ENCODE results near the gene NELFA.
"Not testable (repeated sequence)": the region's sequence is repeated elsewhere in the genome, so short reads cannot be mapped to it uniquely, and the experiment has no call there.

NELFA gene

DNA sequence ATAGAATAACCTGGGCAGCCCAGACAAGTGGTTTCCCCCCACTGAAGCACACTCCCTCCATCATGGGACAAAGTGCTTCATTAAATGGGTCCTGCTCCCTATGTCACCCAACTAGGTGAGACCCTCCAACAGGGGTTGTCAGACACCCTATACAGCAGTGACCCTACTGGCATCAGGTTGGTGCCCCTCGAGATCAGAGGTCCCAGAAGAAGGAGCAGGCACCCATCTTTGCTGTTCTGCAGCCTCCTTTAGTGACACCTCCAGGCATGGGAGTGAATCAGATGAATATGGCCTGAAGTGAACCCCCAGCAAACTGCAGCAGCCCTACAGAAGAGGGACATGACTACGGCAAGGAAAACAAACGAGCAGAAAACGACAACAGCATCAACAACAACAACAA lies 11.1 kb downstream of the NELFA start:
- H3K36me3 ChIP-seq (ENCODE audit: insufficient read depth, low read length): peaks cover 19% of the 10 kb centered on the region

DNA sequence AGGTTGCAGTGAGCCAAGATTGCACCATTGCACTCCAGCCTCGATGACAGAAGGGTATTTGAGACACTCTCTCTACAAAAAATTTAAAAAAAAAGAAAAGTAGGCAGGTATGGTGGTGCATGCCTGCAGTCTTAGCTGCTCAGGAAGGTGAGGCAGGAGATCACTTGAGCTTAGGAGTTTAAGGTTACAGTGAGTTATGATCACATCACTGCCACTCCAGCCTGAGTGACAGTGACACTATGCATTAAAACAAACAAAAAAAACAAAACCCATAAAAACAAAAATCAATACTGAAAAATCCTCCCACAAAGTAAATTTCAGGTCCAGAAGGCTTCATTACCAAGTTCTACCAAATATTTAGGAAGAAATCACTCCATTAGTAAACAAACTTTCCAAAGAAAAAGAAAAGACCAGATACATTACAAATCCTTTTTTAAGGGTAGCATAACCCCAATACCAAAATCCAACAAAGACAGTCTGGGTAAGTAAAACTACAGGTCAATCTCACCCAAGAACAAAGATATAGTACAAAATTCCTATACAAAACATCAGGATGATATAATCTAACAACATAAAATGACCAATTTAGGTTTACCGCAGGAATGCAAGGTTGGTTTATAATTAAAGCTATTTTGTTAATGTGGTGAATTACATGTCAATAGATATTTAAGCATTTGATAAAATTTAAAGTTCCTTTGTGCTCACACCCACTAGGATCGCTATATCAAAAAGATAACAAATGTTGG lies 11.7 kb downstream of the NELFA start:
- H3K27me3 ChIP-seq (ENCODE audit: insufficient read depth, low read length): no peaks in the 10 kb centered on the region
- peaks cover 19% of the 10 kb centered on the region for H3K36me3 ChIP-seq (ENCODE audit: insufficient read depth, low read length)

More for the DNA sequence above, 11.1 kb downstream of the NELFA start:
- Histone ChIP-seq H2AFZ (ENCODE audit: low read depth, low read length) (no peak overlapping the region), H3K4me3 (ENCODE audit: low read length) (no peak overlapping the region), H3K9me3 (ENCODE audit: low read length) (peaks cover 18% of the 10 kb centered on the region), H3K4me1 (ENCODE audit: insufficient read depth, low read length) (no peaks in the 10 kb centered on the region), H3K27me3 (ENCODE audit: insufficient read depth, low read length) (no peaks in the 10 kb centered on the region)

DNA sequence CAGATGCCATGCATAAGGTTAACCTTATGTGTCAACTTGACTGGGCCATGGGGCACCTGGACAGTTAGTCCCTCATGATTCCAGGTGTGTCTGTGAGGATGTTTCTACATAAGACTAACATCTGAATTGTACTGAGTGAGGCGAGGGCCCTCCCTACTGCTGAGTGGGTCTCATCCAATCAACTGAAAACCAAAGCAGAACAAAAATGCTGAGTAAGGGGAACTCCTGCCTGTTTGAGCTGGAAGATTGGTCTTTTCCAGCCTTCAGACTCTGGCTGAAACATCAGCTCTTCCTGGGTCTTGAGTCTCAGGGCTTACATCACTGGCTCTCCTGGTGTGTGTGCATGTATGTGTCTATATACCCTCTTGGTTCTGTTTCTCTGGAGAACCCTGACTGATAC lies 13.8 kb downstream of the NELFA start:
- Histone ChIP-seq H3K27me3 (ENCODE audit: insufficient read depth, low read length) (no peaks in the 10 kb centered on the region), H3K4me1 (ENCODE audit: insufficient read depth, low read length) (no peaks in the 10 kb centered on the region), H2AFZ (ENCODE audit: low read depth, low read length) (no peak overlapping the region), H3K9me3 (ENCODE audit: low read length) (peaks cover 16% of the 10 kb centered on the region), H3K36me3 (ENCODE audit: insufficient read depth, low read length) (peaks cover 37% of the 10 kb centered on the region), H3K4me3 (ENCODE audit: low read length) (no peak overlapping the region)

More for the DNA sequence above, 11.7 kb downstream of the NELFA start:
- Histone ChIP-seq H3K4me1 (ENCODE audit: insufficient read depth, low read length) (no peaks in the 10 kb centered on the region), H3K9me3 (ENCODE audit: low read length) (peaks cover 16% of the 10 kb centered on the region), H2AFZ (ENCODE audit: low read depth, low read length) (no peak overlapping the region), H3K4me3 (ENCODE audit: low read length) (no peak overlapping the region)

DNA sequence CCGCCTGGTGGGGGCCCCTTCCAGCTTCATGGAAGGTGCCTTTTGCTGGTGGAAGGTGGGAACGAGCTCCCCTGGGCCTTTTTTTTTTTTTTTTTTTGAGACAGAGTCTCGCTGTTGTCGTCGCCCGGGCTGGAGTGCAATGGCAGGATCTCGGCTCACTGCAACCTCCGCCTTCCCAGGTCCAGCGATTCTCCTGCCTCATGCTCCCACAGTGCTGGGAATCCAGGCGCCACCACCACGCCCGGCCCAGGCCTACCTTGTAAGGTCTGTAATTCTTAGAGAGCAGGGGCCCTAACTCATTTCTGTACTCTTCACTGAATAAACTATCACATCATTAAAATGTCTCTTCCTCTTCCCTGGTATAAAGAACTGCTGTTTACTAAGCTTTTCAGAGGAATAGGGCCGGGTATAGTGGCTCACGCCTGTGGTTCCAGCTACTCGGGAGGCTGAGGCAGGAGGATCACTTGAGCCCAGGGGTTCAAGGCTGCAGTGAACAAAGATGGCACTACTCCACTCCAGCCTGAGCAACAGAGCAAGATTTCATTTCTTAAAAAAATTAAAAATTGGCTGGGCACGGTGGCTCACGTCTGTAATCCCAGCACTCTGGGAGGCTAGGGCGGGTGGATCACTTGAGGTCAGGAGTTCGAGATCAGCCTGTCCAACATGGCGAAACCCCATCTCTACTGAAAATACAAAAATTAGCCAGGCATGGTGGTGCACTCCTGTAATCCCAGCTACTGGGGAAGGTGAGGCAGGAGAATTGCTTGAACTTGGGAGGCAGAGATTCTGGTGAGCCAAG lies 14.9 kb downstream of the NELFA start:
- not testable (repeated sequence) for H3K27me3 ChIP-seq (ENCODE audit: insufficient read depth, low read length); H2AFZ ChIP-seq (ENCODE audit: low read depth, low read length); H3K4me1 ChIP-seq (ENCODE audit: insufficient read depth, low read length); H3K4me3 ChIP-seq (ENCODE audit: low read length)
- Histone ChIP-seq H3K9me3 (ENCODE audit: low read length) (peaks cover 13% of the 10 kb centered on the region), H3K36me3 (ENCODE audit: insufficient read depth, low read length) (peaks cover 41% of the 10 kb centered on the region)

DNA sequence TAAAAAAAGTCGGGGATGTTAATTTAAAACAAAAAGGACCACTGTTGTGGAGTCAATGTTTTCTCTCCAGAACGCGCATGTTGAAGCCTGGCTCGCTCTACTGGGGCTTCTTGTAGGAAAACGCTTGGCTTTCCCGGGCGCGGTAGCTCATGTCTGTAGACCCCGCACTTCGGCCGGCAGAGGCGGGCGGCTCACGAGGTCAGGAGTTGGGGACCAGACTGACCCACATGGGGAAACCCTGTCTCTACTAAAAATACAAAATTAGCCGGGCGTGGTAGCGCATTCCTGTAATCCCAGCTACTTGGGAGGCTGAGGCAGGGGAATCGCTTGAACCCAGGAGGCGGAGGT lies 15.6 kb downstream of the NELFA start:
- Histone ChIP-seq H3K4me3 (ENCODE audit: low read length) (no peak overlapping the region), H3K36me3 (ENCODE audit: insufficient read depth, low read length) (peaks cover 45% of the 10 kb centered on the region), H2AFZ (ENCODE audit: low read depth, low read length) (no peak overlapping the region)

DNA sequence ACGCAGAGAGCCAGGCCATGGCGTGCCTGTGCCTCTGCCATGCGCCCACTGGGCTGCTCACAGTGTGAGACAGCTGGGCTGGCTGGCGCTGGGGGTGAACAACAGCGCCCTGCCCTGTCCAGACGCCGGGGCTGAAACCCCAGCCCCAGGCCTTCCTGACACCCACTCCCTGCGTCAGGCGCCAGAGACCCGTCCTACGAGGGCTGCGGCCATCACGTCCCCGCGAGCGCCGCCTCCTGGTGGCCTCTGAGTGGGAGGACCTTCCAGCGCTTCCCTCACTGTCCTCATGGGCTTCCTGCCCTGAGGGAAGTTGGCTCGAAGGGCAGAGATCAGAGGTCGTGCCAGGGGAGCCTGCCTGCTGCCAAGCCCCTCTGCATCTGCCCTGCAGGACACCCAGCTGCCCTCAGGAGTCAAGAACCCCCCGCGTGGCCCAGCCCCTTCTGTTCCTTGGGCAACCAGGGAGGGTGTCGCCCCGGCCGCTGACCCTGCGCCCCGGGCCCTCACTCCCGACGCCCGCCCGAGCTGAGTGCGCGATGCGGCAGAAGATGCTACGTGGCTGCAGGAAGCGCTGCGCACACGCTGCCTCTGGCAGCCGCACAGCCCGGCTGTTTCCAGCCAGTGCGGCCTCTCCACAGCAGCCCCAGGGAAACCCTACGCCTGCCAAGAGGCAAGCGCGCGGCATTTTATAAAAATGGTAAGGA lies 16.2 kb downstream of the NELFA start:
- Histone ChIP-seq H3K4me1 (ENCODE audit: insufficient read depth, low read length) (no peaks in the 10 kb centered on the region), H3K36me3 (ENCODE audit: insufficient read depth, low read length) (peaks cover 47% of the 10 kb centered on the region), H2AFZ (ENCODE audit: low read depth, low read length) (no peak overlapping the region), H3K4me3 (ENCODE audit: low read length) (no peak overlapping the region), H3K27me3 (ENCODE audit: insufficient read depth, low read length) (no peaks in the 10 kb centered on the region), H3K9me3 (ENCODE audit: low read length) (peaks cover 7% of the 10 kb centered on the region)

More for the DNA sequence above, 15.6 kb downstream of the NELFA start:
- H3K4me1 ChIP-seq (ENCODE audit: insufficient read depth, low read length): no peaks in the 10 kb centered on the region
- peaks cover 11% of the 10 kb centered on the region for H3K9me3 ChIP-seq (ENCODE audit: low read length)
- H3K27me3 ChIP-seq (ENCODE audit: insufficient read depth, low read length): no peaks in the 10 kb centered on the region

DNA sequence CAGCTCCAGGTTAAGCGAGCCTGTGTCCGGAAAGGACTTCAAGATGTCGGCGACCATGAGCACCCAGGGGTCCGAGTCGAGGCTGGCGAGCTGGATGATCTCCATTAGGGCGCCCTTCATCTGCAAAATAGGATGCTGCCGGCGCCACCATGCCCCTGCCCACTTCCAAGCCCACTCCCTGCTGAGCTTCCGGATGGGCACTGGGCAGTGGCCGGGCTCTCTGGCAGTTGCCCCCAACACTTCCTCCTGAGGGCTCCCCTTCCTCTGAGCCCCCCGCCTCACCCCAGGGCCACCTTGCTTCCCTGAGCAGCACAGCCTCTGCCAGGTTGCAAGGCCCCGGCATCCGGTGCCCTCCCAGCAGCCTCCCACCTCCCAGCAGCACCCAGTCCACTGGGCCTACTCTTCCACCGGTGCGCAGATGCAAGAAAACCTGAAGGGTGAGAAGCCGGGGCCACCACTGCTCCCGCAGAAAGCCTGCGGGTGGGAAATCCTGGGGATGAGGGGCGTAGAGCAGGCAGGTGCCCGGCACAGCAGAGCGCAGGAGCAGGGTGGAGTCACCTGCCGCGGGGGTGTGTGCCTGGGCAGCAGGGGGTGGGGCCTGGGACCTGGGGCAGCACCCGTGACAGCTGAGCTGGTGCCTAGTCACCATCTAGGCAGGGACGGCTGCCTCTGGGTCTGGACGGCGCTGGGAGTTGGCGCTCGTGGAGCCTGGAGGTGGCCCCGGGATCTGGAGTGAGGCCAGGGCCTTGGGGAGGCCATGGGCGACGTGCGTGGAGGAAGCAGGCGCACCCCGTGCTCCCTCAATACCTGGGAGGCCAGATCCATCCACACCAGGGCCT lies 17.0 kb downstream of the NELFA start:
- H3K36me3 ChIP-seq (ENCODE audit: insufficient read depth, low read length): peaks cover 53% of the 10 kb centered on the region
- H2AFZ ChIP-seq (ENCODE audit: low read depth, low read length): no peak overlapping the region
- no peaks in the 10 kb centered on the region for H3K27me3 ChIP-seq (ENCODE audit: insufficient read depth, low read length)
- H3K4me1 ChIP-seq (ENCODE audit: insufficient read depth, low read length): no peaks in the 10 kb centered on the region
- H3K9me3 ChIP-seq (ENCODE audit: low read length): peaks cover 2% of the 10 kb centered on the region
- no peak overlapping the region for H3K4me3 ChIP-seq (ENCODE audit: low read length)

DNA sequence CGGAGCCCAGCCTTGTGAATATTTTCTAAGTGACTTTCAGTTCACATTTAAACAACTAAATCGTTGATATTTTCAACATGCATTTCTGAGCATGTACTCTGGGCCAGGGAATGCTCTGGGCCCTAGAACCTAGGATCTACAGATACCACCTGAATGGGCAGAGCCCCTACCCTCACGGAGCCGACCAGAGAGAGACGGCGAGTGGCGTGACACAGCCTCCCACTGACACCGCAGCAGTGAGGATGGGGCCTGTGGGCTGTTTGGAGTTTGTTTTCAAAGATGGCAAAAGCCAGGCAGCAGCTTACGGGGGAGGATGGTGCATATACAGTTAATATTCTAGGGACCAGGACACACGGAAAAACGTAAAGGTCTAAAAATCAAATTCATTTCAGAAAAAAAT lies 17.7 kb downstream of the NELFA start:
- peaks cover 58% of the 10 kb centered on the region for H3K36me3 ChIP-seq (ENCODE audit: insufficient read depth, low read length)
- H3K27me3 ChIP-seq (ENCODE audit: insufficient read depth, low read length): no peaks in the 10 kb centered on the region
- H2AFZ ChIP-seq (ENCODE audit: low read depth, low read length): no peak overlapping the region
- H3K9me3 ChIP-seq (ENCODE audit: low read length): no peaks in the 10 kb centered on the region
- H3K4me3 ChIP-seq (ENCODE audit: low read length): no peak overlapping the region
- no peaks in the 10 kb centered on the region for H3K4me1 ChIP-seq (ENCODE audit: insufficient read depth, low read length)

DNA sequence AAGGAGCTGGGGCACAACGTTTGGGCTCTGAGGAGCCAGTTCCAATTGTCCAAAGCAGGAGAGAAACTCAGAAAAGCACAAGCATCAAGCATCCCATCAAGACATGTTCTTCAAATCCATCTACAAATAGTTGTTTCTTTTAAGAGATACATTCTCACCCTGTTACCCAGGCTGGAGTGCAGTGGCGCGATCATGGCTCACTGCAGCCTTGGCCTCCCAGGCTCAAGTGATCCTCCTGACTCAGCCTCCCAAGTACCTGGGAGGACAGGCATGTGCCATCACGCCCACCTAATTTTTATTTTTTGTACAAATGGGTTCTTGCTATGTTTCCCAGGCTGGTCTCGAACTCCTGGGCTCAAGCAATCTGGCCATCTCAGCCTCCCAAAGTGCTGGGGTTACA lies 18.1 kb downstream of the NELFA start:
- peaks cover 59% of the 10 kb centered on the region for H3K36me3 ChIP-seq (ENCODE audit: insufficient read depth, low read length)
- no peak overlapping the region for H2AFZ ChIP-seq (ENCODE audit: low read depth, low read length)

DNA sequence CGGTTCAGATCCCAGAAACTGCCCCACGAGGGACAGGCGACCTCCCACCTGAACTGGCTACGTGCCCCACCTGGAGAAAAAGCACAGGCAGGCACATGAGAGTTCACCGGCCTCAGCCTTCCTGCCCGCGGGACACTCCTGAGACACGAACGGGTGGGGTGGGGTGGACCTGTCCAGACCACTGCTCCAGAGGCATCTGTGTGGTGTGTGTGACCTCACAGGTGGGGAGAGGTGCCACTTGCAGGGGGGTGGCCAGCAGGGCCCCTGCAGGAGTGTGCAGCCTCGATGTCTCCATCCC lies 18.5 kb downstream of the NELFA start:
- Histone ChIP-seq H3K4me1 (ENCODE audit: insufficient read depth, low read length) (no peaks in the 10 kb centered on the region), H2AFZ (ENCODE audit: low read depth, low read length) (no peak overlapping the region), H3K36me3 (ENCODE audit: insufficient read depth, low read length) (peaks cover 61% of the 10 kb centered on the region), H3K9me3 (ENCODE audit: low read length) (no peaks in the 10 kb centered on the region), H3K4me3 (ENCODE audit: low read length) (no peak overlapping the region), H3K27me3 (ENCODE audit: insufficient read depth, low read length) (no peaks in the 10 kb centered on the region)

More for the DNA sequence above, 18.1 kb downstream of the NELFA start:
- no peak overlapping the region for H3K4me3 ChIP-seq (ENCODE audit: low read length)
- no peaks in the 10 kb centered on the region for H3K27me3 ChIP-seq (ENCODE audit: insufficient read depth, low read length)
- H3K9me3 ChIP-seq (ENCODE audit: low read length): no peaks in the 10 kb centered on the region
- no peaks in the 10 kb centered on the region for H3K4me1 ChIP-seq (ENCODE audit: insufficient read depth, low read length)

DNA sequence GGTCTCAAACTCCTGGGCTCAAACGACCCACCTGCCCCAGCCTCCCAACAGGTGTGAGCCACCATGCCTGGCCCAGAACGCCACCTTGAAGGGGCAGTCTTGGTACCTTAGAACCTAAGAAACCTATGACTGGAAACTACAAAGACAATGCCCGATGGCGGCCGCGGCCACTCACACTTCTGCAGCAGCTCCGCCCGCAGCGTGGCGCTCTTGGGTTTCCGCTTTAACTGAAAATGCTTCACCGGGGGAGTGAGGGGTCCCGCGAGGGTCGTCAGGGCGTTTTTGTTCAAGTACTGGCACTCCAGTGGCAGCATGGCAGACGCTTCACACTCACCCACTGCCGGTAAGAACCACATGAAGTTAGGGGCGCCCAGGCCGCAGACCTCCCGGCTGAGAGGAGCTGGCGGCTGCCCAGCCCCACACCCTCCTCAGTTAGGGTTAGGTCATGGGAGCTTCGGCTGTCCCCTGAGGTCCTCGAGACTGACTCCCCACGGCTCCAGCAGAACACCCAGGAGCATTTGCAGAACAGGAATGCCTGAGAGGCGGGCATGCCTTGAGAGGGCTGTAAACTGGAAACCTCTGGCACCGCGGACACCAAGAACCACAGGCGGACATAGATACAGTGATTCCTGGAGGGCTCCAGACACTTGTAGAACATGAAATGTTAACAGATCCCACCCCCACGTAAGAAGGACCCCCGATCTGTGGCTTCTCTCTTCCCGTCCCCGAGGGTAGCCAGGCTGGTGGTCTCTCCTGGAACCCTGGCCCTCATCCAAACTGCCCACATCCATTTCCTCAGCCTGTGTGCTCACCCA lies 19.0 kb downstream of the NELFA start:
- Histone ChIP-seq H2AFZ (ENCODE audit: low read depth, low read length) (no peak overlapping the region), H3K9me3 (ENCODE audit: low read length) (no peaks in the 10 kb centered on the region), H3K36me3 (ENCODE audit: insufficient read depth, low read length) (peaks cover 66% of the 10 kb centered on the region), H3K4me1 (ENCODE audit: insufficient read depth, low read length) (no peaks in the 10 kb centered on the region), H3K4me3 (ENCODE audit: low read length) (no peak overlapping the region), H3K27me3 (ENCODE audit: insufficient read depth, low read length) (no peaks in the 10 kb centered on the region)

DNA sequence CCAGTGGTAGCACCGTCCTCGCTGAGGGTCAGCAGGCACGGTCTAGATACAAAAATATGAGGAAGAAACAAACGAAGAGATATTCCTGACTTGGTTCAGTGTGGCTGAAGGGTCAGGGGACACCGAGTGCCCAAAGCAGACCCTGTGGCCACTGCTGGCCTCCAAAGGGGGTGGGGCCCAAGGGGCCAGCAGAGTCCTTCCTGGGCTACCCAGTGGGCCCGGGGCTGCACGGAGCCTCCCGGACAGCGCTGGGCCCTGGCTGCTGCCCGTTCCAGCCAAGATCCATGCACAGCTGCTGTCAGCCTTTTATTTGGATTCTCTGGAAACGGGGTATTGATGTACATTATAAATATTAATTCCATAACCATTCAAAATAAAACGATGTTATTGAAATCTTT lies 20.4 kb downstream of the NELFA start:
- Histone ChIP-seq H3K4me3 (ENCODE audit: low read length) (no peak overlapping the region), H3K36me3 (ENCODE audit: insufficient read depth, low read length) (peaks cover 80% of the 10 kb centered on the region), H3K9me3 (ENCODE audit: low read length) (no peaks in the 10 kb centered on the region), H3K27me3 (ENCODE audit: insufficient read depth, low read length) (no peaks in the 10 kb centered on the region), H2AFZ (ENCODE audit: low read depth, low read length) (no peak overlapping the region), H3K4me1 (ENCODE audit: insufficient read depth, low read length) (no peaks in the 10 kb centered on the region)

Measured in neuron (in vitro differentiated cells).